Measurements from ENCODE around the gene EML4. TPM values are rescaled to one million over a fixed set of nuclear protein-coding genes. Genes with fewer than 3 reads are reported as not detected.
A peak's percentile ranks its signal among the peaks of the same experiment; 100 is the strongest.

Gene EML4
- total and polyA plus RNA-seq, 2 of the 13 experiments (the other 11 are each of a cell fraction or from before 2014, with no cell fraction given): 243 to 476 TPM

- 0 out of 2 replicates have a peak, but pooled peaks have one; percentile 58 for TF ChIP-seq FOXO4 (CRISPR knock-in tag; conservative IDR thresholded peaks at IDR 0.05)
- no peak for TF ChIP-seq ZNF674 (CRISPR knock-in tag; IDR thresholded peaks at IDR 0.05; ENCODE audit: low read depth)
- TF ChIP-seq, protein P1, sequence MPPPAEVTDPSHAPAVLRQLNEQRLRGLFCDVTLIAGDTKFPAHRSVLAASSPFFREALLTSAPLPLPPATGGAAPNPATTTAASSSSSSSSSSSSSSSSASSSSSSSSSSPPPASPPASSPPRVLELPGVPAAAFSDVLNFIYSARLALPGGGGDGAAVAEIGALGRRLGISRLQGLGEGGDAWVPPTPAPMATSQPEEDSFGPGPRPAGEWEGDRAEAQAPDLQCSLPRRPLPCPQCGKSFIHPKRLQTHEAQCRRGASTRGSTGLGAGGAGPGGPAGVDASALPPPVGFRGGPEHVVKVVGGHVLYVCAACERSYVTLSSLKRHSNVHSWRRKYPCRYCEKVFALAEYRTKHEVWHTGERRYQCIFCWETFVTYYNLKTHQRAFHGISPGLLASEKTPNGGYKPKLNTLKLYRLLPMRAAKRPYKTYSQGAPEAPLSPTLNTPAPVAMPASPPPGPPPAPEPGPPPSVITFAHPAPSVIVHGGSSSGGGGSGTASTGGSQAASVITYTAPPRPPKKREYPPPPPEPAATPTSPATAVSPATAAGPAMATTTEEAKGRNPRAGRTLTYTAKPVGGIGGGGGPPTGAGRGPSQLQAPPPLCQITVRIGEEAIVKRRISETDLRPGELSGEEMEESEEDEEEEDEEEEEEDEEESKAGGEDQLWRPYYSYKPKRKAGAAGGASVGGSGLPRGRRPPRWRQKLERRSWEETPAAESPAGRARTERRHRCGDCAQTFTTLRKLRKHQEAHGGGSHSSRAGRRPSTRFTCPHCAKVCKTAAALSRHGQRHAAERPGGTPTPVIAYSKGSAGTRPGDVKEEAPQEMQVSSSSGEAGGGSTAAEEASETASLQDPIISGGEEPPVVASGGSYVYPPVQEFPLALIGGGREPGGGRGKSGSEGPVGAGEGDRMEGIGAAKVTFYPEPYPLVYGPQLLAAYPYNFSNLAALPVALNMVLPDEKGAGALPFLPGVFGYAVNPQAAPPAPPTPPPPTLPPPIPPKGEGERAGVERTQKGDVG (CRISPR knock-in tag; IDR thresholded peaks at IDR 0.05; ENCODE audit: borderline replicate concordance): peak; percentile 90; the same call in 1 of the 2 replicates
- TF ChIP-seq, protein P2, sequence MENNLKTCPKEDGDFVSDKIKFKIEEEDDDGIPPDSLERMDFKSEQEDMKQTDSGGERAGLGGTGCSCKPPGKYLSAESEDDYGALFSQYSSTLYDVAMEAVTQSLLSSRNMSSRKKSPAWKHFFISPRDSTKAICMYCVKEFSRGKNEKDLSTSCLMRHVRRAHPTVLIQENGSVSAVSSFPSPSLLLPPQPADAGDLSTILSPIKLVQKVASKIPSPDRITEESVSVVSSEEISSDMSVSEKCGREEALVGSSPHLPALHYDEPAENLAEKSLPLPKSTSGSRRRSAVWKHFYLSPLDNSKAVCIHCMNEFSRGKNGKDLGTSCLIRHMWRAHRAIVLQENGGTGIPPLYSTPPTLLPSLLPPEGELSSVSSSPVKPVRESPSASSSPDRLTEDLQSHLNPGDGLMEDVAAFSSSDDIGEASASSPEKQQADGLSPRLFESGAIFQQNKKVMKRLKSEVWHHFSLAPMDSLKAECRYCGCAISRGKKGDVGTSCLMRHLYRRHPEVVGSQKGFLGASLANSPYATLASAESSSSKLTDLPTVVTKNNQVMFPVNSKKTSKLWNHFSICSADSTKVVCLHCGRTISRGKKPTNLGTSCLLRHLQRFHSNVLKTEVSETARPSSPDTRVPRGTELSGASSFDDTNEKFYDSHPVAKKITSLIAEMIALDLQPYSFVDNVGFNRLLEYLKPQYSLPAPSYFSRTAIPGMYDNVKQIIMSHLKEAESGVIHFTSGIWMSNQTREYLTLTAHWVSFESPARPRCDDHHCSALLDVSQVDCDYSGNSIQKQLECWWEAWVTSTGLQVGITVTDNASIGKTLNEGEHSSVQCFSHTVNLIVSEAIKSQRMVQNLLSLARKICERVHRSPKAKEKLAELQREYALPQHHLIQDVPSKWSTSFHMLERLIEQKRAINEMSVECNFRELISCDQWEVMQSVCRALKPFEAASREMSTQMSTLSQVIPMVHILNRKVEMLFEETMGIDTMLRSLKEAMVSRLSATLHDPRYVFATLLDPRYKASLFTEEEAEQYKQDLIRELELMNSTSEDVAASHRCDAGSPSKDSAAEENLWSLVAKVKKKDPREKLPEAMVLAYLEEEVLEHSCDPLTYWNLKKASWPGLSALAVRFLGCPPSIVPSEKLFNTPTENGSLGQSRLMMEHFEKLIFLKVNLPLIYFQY (CRISPR knock-in tag; IDR thresholded peaks at IDR 0.05; ENCODE audit: borderline replicate concordance): no peak
- TF ChIP-seq, protein P3, sequence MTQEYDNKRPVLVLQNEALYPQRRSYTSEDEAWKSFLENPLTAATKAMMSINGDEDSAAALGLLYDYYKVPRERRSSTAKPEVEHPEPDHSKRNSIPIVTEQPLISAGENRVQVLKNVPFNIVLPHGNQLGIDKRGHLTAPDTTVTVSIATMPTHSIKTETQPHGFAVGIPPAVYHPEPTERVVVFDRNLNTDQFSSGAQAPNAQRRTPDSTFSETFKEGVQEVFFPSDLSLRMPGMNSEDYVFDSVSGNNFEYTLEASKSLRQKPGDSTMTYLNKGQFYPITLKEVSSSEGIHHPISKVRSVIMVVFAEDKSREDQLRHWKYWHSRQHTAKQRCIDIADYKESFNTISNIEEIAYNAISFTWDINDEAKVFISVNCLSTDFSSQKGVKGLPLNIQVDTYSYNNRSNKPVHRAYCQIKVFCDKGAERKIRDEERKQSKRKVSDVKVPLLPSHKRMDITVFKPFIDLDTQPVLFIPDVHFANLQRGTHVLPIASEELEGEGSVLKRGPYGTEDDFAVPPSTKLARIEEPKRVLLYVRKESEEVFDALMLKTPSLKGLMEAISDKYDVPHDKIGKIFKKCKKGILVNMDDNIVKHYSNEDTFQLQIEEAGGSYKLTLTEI (CRISPR knock-in tag; conservative IDR thresholded peaks at IDR 0.05): no peak
- TF ChIP-seq BATF2 (CRISPR knock-in tag; IDR thresholded peaks at IDR 0.05): 0 out of 2 replicates have a peak, but pooled peaks have one; percentile 14
- TF ChIP-seq, protein P4, sequence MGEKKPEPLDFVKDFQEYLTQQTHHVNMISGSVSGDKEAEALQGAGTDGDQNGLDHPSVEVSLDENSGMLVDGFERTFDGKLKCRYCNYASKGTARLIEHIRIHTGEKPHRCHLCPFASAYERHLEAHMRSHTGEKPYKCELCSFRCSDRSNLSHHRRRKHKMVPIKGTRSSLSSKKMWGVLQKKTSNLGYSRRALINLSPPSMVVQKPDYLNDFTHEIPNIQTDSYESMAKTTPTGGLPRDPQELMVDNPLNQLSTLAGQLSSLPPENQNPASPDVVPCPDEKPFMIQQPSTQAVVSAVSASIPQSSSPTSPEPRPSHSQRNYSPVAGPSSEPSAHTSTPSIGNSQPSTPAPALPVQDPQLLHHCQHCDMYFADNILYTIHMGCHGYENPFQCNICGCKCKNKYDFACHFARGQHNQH (CRISPR knock-in tag; IDR thresholded peaks at IDR 0.05): peak; percentile 78
- no peak for TF ChIP-seq ZNF562 (CRISPR knock-in tag; IDR thresholded peaks at IDR 0.05; ENCODE audit: borderline replicate concordance)
- peak; percentile 78; the same call in 1 of the 2 replicates for TF ChIP-seq TFAP4 (IDR thresholded peaks at IDR 0.05; ENCODE audit: borderline replicate concordance, low read depth)
- peak; percentile 83 for TF ChIP-seq NR2C2 (CRISPR knock-in tag; IDR thresholded peaks at IDR 0.05; ENCODE audit: borderline replicate concordance)
- no peak for TF ChIP-seq ZNF761 (CRISPR knock-in tag; conservative IDR thresholded peaks at IDR 0.05)
- no peak for TF ChIP-seq CAMTA2 (CRISPR knock-in tag; IDR thresholded peaks at IDR 0.05; ENCODE audit: borderline replicate concordance)
These were observed 27.5 kb downstream of the EML4 start (continued) for GRCh38 chr2:42196403-42197267.

Measured in HepG2 (cell line).